GM15510 (cell line): ENCODE measurements around the gene MARK3.

Experiments
- POLR2A ChIP-seq: IDR thresholded peaks from 3 replicates; pipeline ENCODE4 v1.6.1; 2011; ENCODE audit warnings: borderline replicate concordance; ENCODE audit not compliant: insufficient read length; ENCODE audit errors: extremely low read depth

Gene MARK3

GRCh38 chr14:103549361-103550311, 164.4 kb downstream of the MARK3 start:
- TF ChIP-seq POLR2A, result no peak

GRCh38 chr14:103550451-103551337, 165.5 kb downstream of the MARK3 start:
- no peak for TF ChIP-seq POLR2A

GRCh38 chr14:103551338-103551762, 166.1 kb downstream of the MARK3 start:
- TF ChIP-seq POLR2A, result no peak

DNA sequence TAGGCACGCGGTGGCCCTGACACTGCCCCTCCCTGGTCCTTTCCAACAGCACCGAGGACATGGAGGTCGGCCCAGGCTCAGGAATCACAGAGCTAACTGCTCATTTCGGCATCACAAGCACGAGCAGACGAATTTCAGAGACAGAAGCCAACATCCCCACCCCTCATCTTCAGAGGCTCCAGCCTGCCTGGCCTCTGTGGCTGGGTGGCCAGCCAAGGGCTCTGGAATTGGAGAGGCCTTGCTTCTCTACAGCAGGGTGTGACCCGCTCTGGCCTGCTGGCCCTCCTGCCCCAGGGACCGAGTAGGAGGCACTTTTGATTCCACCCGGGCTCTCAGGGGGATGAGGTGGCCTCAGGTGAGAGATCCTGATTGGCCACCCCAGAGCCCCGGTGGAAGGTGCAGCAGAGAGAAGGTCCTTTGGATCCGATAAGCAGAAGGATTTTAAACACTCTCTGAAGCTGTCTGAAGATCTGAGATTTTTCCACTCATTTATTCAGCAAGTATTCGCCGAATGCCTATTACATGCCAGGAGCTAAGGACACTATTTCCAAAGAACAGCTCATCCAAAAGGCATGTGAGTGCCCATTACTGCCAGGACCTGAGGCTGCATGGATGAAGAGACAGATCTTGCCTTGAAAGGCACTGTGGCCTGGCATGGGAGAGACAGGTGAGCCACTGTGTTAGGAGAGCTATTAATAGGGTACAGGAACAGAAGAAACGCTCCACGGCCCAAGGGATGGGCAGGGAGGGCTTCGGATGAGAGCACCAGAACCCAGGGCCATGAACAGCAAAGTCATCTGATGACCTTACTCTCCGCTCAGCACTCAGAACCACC, 167.0 kb downstream of the MARK3 start:
- TF ChIP-seq POLR2A, result no peak

DNA sequence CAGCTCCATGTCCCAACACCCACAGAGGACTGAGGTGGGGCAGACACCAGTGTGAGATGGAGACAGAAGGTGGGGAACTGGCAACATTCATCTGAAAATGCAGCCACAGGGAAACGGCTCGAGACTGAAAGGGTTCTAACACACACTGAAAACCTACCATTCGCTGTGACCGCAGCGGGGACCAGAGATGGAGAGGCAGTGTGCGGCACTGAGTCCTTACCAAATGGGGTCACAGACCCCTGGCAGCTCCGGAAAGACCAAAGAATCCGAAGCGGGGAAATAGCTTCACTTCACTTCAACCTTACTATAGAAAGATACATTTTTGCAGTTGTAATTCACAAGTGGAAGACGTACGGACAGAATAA, 167.6 kb downstream of the MARK3 start:
- no peak for TF ChIP-seq POLR2A
